Measurements from ENCODE around the gene AKAP10. TPM values are rescaled to one million over a fixed set of nuclear protein-coding genes. Genes with fewer than 3 reads are reported as not detected.
"Not testable (repeated sequence)": the region's sequence is repeated elsewhere in the genome, so short reads cannot be mapped to it uniquely, and the experiment has no call there.

AKAP10 gene
- total RNA-seq, 2 donors from 2014 or later, result 14.4 to 16.5 TPM

GRCh38 chr17:19904412-19904811, 73.2 kb downstream of the AKAP10 start:
- Histone ChIP-seq H3K4me1 (no peaks in the 10 kb centered on the region), H3K36me3 (peaks cover 63% of the 10 kb centered on the region), H3K27ac (no peak overlapping the region), H3K4me3 (no peak overlapping the region), H3K27me3 (no peaks in the 10 kb centered on the region), H3K9me3 (no peaks in the 10 kb centered on the region)
- no peak for TF ChIP-seq CTCF (IDR thresholded peaks at IDR 0.05)
- no peak for DNase-seq (ENCODE audit: low spot score)

- no peaks in the 10 kb centered on the region for H3K27me3 ChIP-seq
- H3K9me3 ChIP-seq, result no peaks in the 10 kb centered on the region
- H3K36me3 ChIP-seq, result peaks cover 34% of the 10 kb centered on the region
- H3K27ac ChIP-seq, result no peak overlapping the region
- DNase-seq (ENCODE audit: low spot score), result no peak
- H3K4me1 ChIP-seq, result peaks cover 0 to 12% of the 10 kb centered on the region in 2 donors
- no peak overlapping the region for H3K4me3 ChIP-seq
- TF ChIP-seq CTCF (IDR thresholded peaks at IDR 0.05), result no peak
Measured at GRCh38 chr17:19900809-19901208, 76.8 kb downstream of the AKAP10 start.

GRCh38 chr17:19897903-19898302, 79.7 kb downstream of the AKAP10 start:
- no peaks in the 10 kb centered on the region for H3K9me3 ChIP-seq
- H3K4me1 ChIP-seq, result peaks cover 0 to 12% of the 10 kb centered on the region in 2 donors
- no peaks in the 10 kb centered on the region for H3K27me3 ChIP-seq
- DNase-seq (ENCODE audit: low spot score), result no peak
- H3K4me3 ChIP-seq, result no peak overlapping the region
- TF ChIP-seq CTCF (IDR thresholded peaks at IDR 0.05), result no peak
- no peak overlapping the region for H3K27ac ChIP-seq
- H3K36me3 ChIP-seq, result peaks cover 12% of the 10 kb centered on the region

- no peaks in the 10 kb centered on the region for H3K27me3 ChIP-seq
Measured at GRCh38 chr17:19897090-19897837, 80.4 kb downstream of the AKAP10 start.

GRCh38 chr17:19896679-19897078, 80.9 kb downstream of the AKAP10 start:
- no peak for DNase-seq (ENCODE audit: low spot score)
- no peak for TF ChIP-seq CTCF (IDR thresholded peaks at IDR 0.05)

More at GRCh38 chr17:19897090-19897837, 80.4 kb downstream of the AKAP10 start:
- no peak for TF ChIP-seq CTCF (IDR thresholded peaks at IDR 0.05)
- Histone ChIP-seq H3K27ac (no peak overlapping the region), H3K9me3 (no peaks in the 10 kb centered on the region), H3K36me3 (peaks cover 12% of the 10 kb centered on the region), H3K4me3 (no peak overlapping the region), H3K4me1 (peaks cover 0 to 12% of the 10 kb centered on the region in 2 donors)
- DNase-seq (ENCODE audit: low spot score), result no peak

GRCh38 chr17:19890554-19890953, 87.1 kb downstream of the AKAP10 start:
- not testable (repeated sequence) for H3K4me1 ChIP-seq; H3K27ac ChIP-seq; H3K4me3 ChIP-seq; DNase-seq (ENCODE audit: low spot score); H3K27me3 ChIP-seq; H3K36me3 ChIP-seq; H3K9me3 ChIP-seq

More at GRCh38 chr17:19896679-19897078, 80.9 kb downstream of the AKAP10 start:
- no peak overlapping the region for H3K27ac ChIP-seq
- no peak overlapping the region for H3K4me3 ChIP-seq
- peaks cover 0 to 12% of the 10 kb centered on the region in 2 donors for H3K4me1 ChIP-seq
- no peaks in the 10 kb centered on the region for H3K27me3 ChIP-seq
- H3K36me3 ChIP-seq, result peaks cover 12% of the 10 kb centered on the region
- no peaks in the 10 kb centered on the region for H3K9me3 ChIP-seq

- H3K4me1 ChIP-seq; DNase-seq (ENCODE audit: low spot score); H3K36me3 ChIP-seq; H3K9me3 ChIP-seq; H3K27me3 ChIP-seq; H3K4me3 ChIP-seq; H3K27ac ChIP-seq: not testable (repeated sequence)
Measured at GRCh38 chr17:19890001-19890400, 87.6 kb downstream of the AKAP10 start.

Data from right atrium auricular region (tissue), 2 donors.